ENCODE results near the gene WDSUB1. TPM values are rescaled to one million over a fixed set of nuclear protein-coding genes. Genes with fewer than 3 reads are reported as not detected.

Gene WDSUB1
- total and polyA plus RNA-seq, 2 donors (not counting 3 experiments of a cell fraction or from before 2014, with no cell fraction given) = 4.0 to 4.8 TPM

GRCh38 chr2:159317392-159318088 lies 31.0 kb upstream of the WDSUB1 start:
- Histone ChIP-seq H4K20me1 (replicated peaks; ENCODE audit: control insufficient read depth, extremely low read depth, insufficient read depth, low read length) (no peaks in the 10 kb centered on the region), H3K9me3 (replicated peaks; ENCODE audit: control insufficient read depth, insufficient read depth, low read length) (no peaks in the 10 kb centered on the region), H3K27me3 (ENCODE audit: control insufficient read depth in 2 of 2, insufficient read depth in 2 of 2, low read length in 2 of 2) (no peaks in the 10 kb centered on the region), H2AFZ (ENCODE audit: low read depth, low read length) (no peak overlapping the region), H3K4me3 (replicated peaks in 1 of 3; ENCODE audit: insufficient read depth in 1 of 3, low read depth in 1 of 3, low read length in 3 of 3) (no peak overlapping the region), H3K9me1 (replicated peaks; ENCODE audit: control insufficient read depth, extremely low read depth, insufficient read depth, low read length) (no peaks in the 10 kb centered on the region), H3K4me1 (ENCODE audit: control insufficient read depth, extremely low read depth, insufficient read depth, low read length) (no peaks in the 10 kb centered on the region), H3K79me2 (ENCODE audit: control insufficient read depth, insufficient read depth, low read length) (no peaks in the 10 kb centered on the region), H3K9ac (replicated peaks; ENCODE audit: extremely low read depth, insufficient read depth, low read length) (no peak overlapping the region), H3K4me2 (ENCODE audit: insufficient read depth, low read length) (no peak overlapping the region), H3K36me3 (ENCODE audit: control insufficient read depth in 2 of 2, extremely low read depth in 1 of 2, insufficient read depth in 2 of 2, low read length in 2 of 2) (no peaks in the 10 kb centered on the region), H3K27ac (ENCODE audit: insufficient read depth, low read depth, low read length) (no peak overlapping the region)
- intact Hi-C loops (cut with micrococcal nuclease) = no loop called here
- FAIRE-seq = no peak
- no TSS peak for BruUV-seq (replicated peaks)
- dilution Hi-C loops (cut with MboI; ENCODE audit: extremely low pct_ligation_motif_present, low sequenced_read_pairs) = no loop called here
- TF ChIP-seq EZH2 (IDR thresholded peaks at IDR 0.05; ENCODE audit: borderline replicate concordance, low read depth, low read length, severe bottlenecking) (no peak), MYC (IDR thresholded peaks at IDR 0.05; ENCODE audit: low read depth, low read length) (no peak)
- no peak for DNase-seq (ENCODE audit: low read depth, low spot score)
- CTCF ChIA-PET = interaction anchor here (1.6 kb wide), 1 partner anchor 10 kb away, joined by 5 read pairs; no protein-coding TSS in a partner anchor
- POLR2A ChIA-PET = no interaction called here

- Histone ChIP-seq H3K9me3 (replicated peaks; ENCODE audit: control insufficient read depth, insufficient read depth, low read length) (no peaks in the 10 kb centered on the region), H3K4me2 (ENCODE audit: insufficient read depth, low read length) (no peak overlapping the region), H4K20me1 (replicated peaks; ENCODE audit: control insufficient read depth, extremely low read depth, insufficient read depth, low read length) (no peaks in the 10 kb centered on the region), H3K4me3 (replicated peaks in 1 of 3; ENCODE audit: insufficient read depth in 1 of 3, low read depth in 1 of 3, low read length in 3 of 3) (no peak overlapping the region), H3K79me2 (ENCODE audit: control insufficient read depth, insufficient read depth, low read length) (no peaks in the 10 kb centered on the region), H3K27ac (ENCODE audit: insufficient read depth, low read depth, low read length) (no peak overlapping the region), H3K9me1 (replicated peaks; ENCODE audit: control insufficient read depth, extremely low read depth, insufficient read depth, low read length) (no peaks in the 10 kb centered on the region), H2AFZ (ENCODE audit: low read depth, low read length) (no peak overlapping the region), H3K9ac (replicated peaks; ENCODE audit: extremely low read depth, insufficient read depth, low read length) (no peak overlapping the region), H3K36me3 (ENCODE audit: control insufficient read depth in 2 of 2, extremely low read depth in 1 of 2, insufficient read depth in 2 of 2, low read length in 2 of 2) (no peaks in the 10 kb centered on the region), H3K4me1 (ENCODE audit: control insufficient read depth, extremely low read depth, insufficient read depth, low read length) (no peaks in the 10 kb centered on the region), H3K27me3 (ENCODE audit: control insufficient read depth in 2 of 2, insufficient read depth in 2 of 2, low read length in 2 of 2) (no peaks in the 10 kb centered on the region)
- DNase-seq (ENCODE audit: low read depth, low spot score) (no peak), FAIRE-seq (no peak)
- no TSS peak for BruUV-seq (replicated peaks)
- POLR2A ChIA-PET = no interaction called here
- intact Hi-C loops (cut with micrococcal nuclease) (no loop called here), dilution Hi-C loops (cut with MboI; ENCODE audit: extremely low pct_ligation_motif_present, low sequenced_read_pairs) (no loop called here)
- CTCF ChIA-PET = no interaction called here
- TF ChIP-seq POLR2A (IDR thresholded peaks at IDR 0.05; ENCODE audit: low read depth, low read length) = no peak
- TF ChIP-seq, protein P1, sequence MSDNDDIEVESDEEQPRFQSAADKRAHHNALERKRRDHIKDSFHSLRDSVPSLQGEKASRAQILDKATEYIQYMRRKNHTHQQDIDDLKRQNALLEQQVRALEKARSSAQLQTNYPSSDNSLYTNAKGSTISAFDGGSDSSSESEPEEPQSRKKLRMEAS (IDR thresholded peaks at IDR 0.05; ENCODE audit: insufficient read depth, insufficient read length) = no peak
- TF ChIP-seq POLR2AphosphoS5 (IDR thresholded peaks at IDR 0.05; ENCODE audit: insufficient read depth, low read depth, low read length) = no peak
- TF ChIP-seq MYC (IDR thresholded peaks at IDR 0.05; ENCODE audit: low read depth, low read length) = no peak
- TF ChIP-seq, protein P2, sequence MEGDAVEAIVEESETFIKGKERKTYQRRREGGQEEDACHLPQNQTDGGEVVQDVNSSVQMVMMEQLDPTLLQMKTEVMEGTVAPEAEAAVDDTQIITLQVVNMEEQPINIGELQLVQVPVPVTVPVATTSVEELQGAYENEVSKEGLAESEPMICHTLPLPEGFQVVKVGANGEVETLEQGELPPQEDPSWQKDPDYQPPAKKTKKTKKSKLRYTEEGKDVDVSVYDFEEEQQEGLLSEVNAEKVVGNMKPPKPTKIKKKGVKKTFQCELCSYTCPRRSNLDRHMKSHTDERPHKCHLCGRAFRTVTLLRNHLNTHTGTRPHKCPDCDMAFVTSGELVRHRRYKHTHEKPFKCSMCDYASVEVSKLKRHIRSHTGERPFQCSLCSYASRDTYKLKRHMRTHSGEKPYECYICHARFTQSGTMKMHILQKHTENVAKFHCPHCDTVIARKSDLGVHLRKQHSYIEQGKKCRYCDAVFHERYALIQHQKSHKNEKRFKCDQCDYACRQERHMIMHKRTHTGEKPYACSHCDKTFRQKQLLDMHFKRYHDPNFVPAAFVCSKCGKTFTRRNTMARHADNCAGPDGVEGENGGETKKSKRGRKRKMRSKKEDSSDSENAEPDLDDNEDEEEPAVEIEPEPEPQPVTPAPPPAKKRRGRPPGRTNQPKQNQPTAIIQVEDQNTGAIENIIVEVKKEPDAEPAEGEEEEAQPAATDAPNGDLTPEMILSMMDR (IDR thresholded peaks at IDR 0.05; ENCODE audit: extremely low read depth in 1 of 2, insufficient read depth in 1 of 2, low read depth in 1 of 2, low read length in 2 of 2) = no peak
- no peak for TF ChIP-seq EZH2 (IDR thresholded peaks at IDR 0.05; ENCODE audit: borderline replicate concordance, low read depth, low read length, severe bottlenecking)
- TF ChIP-seq FOS (IDR thresholded peaks at IDR 0.05; ENCODE audit: borderline replicate concordance, insufficient read depth, low read length) = no peak
- TF ChIP-seq JUN (IDR thresholded peaks at IDR 0.05; ENCODE audit: borderline replicate concordance, insufficient read depth, insufficient read length, low read depth) = no peak
- TF ChIP-seq GATA2 (IDR thresholded peaks at IDR 0.05; ENCODE audit: insufficient read depth, insufficient read length, low read depth, low read length) = no peak
These were observed 21.4 kb upstream of the WDSUB1 start for GRCh38 chr2:159307942-159308341.
